T-helper 9 cell (primary cell): ENCODE results near the gene FTCDNL1.
A peak's percentile ranks its signal among the peaks of the same experiment; 100 is the strongest.

Experiments used
- DNase-seq: peaks from one replicate; pipeline ENCODE4 v3.0.0-alpha.2; 2020
- total RNA-seq, 2 donors: gene quantifications; one replicate each; lab custom pipeline; 2026; lab: John Stamatoyannopoulos, UW

Gene FTCDNL1
- total RNA-seq, result 1.5 to 1.7 reads per million in 2 donors

DNA sequence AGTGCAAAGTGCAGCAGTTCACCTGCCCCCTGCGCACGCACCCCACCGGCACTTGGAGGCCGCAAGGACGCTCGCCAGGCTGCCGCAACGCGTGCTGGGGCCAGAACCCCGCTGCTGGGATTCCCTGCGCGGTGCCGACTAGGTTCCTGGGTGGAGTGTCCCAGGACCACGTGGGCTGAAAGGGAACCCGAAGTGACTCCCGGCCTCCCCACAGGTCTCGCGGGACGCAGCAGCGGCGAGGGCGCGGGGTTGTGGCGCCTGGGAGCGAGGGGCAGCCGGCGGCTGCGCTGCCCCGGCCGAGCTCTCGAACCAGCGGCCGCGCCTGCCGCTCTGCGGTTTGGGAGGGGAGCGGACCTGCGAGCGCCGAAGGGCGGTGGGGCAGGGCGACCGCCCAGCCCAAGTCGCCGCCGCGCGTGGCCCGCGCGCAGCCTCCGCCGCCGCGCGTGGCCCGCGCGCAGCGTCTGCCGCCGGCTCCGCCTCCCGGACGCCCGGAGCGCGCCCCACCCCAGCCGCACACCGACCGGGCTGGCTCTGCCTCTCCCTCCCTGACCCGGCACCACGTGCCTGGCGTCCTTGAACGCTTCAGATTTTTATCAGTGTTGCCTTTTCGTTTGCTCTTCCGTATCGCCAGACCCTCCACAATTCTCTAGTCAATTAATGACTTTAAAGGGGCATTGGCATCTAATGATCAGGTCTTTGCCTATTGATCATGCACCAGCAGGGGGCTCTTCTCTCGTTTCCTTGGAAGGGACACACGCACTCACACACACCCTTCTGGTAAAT, at the start of gene FTCDNL1:
TSS of gene FTCDNL1 (minus strand) at position 475 of the 783 bp plus-strand sequence. CDS start 2,230 bp downstream, outside the sequence.
- peak; percentile 44 for DNase-seq

DNA sequence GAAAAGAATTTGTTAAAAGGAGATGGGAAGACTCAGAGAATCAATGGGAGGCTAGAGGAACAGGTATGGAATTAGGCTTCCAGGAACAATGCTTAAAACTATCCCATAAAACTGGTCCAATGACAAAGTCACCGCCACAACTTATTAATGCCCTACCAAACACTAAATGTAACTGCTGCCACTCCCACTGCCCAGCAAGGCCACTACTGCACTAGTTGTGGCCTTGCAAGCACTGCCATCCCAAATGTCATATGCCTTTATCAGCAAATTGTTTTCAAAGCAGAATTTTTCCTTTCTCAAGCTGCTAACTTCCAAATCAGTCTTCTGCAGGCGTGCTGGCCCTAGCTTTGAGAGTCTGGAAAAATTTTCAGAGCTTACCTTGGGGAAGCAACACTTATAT, 45.6 kb upstream of the FTCDNL1 start:
- no peak for DNase-seq

DNA sequence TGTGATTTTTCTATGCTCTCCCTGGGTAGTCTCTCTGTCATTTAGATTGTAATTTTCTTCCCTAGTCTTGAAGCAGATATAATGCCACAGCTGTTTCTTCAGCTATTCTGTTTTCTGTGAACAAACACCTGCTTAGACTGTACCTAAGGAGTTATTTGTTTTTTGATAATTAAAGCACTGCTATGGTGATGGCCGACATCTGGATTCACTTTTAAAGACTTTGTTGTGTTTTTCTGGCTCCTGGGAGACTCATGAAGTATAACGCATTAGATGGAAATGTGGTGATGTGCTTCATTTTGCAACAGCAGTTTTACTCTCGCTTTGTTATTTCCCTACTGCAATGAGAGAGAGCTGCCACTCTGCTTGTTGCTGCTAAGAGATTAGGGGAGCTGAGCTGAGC, 44.4 kb upstream of the FTCDNL1 start:
- DNase-seq, result no peak

DNA sequence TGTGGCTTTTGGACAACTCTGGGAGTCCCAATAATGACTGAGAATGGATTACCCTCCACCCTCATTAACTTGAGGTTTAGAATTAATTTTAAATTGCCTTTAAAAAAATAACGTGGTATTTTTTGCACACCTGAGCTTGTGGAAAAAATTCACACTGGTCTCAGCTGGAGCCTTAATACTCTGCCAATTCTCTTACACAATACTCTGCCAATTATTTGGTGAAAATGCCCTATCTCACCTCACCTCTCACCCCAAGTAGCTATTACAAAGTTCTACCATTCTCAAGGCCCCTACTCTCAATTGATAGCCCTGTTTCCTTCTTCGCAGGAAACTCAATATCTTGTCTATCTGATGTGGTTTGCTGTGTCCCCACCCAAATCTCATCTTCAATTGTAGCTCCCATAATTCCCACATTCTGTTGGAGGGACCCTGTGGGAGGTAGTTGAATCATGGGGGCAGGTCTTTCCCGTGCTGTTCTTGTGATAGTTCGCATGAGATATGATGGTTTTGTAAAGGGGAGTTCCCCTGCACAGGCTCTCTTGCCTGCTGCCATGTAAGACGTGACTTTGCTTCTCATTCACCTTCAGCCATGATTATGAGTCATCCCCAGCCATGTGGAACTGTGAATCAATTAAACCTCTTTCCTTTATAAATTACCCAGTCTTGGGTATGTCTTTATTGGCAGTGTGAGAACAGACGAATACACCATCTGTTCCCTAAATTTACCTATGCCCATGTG, 32.7 kb upstream of the FTCDNL1 start:
- DNase-seq, result no peak

DNA sequence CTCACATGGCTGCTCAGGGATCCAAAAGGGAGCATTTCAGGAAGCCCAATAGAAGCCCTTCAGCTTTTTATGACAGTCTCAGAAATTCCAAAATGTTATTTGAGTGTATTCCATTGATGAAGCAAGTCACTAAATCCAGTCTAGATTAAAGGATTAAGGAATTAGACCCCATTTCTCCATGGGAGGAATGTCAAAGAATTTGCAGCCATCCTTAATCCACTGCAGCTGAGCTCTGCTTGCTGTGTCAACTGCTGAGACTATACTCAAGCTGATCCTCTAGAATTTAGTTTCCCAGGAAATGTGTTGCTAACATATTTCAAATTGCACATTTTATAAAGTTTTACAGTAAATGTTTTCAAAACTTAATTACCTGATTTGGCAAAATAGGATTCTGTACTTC, 31.7 kb upstream of the FTCDNL1 start:
- no peak for DNase-seq

DNA sequence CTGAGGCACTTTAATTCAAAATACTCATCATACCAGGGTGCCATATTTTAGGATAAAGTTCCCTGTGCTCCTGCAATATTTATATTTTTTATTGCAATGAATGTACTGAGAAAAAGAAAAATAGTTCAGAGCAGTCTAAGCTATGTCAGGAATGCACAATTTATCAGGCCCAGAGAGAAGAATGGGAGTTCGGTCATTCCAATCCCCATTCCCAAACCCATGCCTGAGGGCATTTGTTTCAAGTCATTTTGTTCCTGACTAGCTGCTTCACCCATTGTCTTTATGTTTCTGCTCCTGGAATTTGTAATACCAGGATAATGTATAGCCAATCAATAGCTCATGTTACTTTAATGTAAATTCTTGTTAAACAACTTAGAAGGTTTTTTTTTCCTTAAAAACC, 24.4 kb upstream of the FTCDNL1 start:
- no peak for DNase-seq

DNA sequence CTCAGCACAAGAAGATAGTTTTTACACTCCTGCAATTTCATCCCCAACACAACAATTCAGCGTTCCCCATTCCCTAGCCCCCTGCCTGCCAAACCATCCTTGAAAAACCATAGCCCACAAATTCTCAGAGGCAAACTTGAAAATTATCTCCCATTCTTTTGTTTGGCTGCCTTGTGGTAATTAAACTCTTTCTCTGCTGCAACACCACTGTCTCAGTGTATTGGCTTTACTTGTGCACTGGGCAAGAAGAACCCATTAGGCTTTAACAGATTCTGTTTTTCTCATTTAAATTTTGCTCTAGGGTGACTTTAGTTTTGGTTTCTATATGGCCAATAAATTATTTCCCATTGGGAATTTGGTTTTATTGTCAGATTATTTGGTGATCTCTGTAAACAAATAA, 23.2 kb upstream of the FTCDNL1 start:
- no peak for DNase-seq

DNA sequence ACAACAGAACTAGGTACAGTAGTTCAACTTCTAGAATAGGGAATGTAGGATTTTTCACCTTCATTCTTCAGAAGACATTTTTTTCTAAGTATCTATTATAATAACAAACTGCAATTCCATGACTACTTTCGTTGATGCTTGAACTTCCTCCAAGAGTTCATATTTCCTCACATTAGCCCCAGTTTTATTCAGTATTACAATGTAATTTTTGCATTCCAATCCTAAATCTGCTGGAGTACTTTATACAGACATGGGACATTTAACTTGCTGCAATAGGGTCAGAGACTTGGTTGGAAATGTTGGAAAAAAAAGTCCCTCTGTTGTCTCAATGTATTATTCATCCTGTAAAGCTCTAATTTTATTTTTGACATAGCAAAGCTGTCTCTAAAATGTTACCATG, 19.6 kb upstream of the FTCDNL1 start:
- no peak for DNase-seq

DNA sequence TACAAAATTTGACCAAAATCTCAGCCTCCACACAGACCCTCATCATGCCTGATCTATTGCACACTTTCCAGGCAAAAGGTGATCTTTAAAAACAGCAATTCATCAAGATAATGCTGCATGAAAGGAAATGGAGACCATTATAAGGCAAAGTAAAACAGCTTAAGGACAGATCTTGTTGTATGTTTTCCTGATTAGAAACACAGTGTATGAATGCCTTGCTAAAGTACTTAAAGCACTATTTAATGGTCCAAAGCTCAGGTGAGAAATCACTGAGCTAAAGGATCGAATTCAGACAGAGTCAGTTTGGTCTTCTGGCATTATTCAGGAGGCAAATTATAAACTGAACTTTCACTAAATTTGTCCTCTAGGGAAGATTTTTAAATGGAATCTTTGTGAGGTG, 18.7 kb upstream of the FTCDNL1 start:
- no peak for DNase-seq

DNA sequence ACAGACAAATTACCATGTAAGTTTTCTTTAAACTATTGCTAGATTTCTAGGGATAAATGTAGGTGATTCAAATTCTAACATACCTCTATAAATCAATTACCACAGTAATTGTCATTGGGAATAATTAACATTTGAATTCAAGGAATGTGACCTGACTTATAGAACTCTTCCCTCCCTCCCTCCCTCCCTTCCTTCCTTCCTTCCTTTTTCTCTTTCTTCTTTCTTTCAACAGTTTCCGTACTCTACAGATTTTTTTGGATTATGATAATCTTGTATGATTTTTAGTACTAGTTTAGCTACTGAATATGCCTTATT, 18.2 kb upstream of the FTCDNL1 start:
- DNase-seq, result no peak

DNA sequence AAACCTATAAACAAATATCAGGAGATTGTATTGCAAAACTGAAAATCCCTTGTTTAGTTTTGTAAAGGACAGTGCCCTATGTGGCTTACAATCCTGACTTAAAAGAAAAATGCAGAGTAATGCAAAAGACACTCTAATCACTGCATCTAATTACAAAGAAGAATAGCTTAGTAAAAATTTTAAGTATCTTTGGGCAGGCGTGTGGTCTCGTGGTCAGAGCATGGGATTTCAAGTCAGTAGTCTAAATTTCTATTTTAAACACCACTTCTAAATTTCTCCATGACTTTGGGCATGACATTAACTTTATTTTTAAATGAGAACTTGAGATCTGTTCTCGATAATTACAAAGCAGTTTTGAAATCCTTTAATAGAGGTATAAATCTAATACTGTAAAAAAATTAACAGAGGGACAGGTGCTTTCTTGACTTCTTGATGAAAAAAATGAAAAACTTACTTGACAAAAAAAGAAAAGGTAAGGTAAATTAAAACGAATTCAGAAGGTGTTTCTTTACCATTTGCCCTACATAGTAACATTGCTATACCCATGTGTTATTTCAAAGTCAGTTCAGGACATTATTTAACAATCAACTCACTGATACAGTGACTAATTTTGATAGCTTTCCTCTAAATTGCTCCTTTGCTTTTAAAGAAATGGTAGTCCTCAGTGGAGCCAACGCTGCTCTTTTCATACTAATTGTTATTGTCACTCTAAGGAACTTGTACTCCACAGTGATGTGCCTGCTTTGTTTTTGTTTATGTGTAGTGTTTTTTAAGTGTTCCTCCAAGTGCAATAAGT, 17.6 kb upstream of the FTCDNL1 start:
- no peak for DNase-seq

DNA sequence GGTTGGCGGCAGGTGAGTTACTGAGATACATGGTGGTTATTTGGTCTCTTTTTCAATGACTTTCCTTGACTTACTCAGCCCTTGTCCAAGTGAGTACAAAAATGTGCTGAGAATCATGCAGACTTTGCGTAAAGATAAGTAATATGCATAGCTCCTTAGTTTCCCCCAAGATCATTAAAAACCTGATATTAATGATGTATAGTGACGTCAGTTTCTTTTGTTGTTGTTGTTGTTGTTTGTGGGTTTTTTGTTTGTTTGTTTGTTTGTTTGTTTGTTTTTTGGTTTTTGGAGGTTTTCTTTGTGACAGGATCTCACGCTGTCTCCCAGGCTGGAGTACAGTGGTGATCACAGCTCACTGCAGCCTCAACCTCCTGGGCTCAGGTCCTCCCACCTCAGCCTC, 14.9 kb upstream of the FTCDNL1 start:
- DNase-seq, result no peak

DNA sequence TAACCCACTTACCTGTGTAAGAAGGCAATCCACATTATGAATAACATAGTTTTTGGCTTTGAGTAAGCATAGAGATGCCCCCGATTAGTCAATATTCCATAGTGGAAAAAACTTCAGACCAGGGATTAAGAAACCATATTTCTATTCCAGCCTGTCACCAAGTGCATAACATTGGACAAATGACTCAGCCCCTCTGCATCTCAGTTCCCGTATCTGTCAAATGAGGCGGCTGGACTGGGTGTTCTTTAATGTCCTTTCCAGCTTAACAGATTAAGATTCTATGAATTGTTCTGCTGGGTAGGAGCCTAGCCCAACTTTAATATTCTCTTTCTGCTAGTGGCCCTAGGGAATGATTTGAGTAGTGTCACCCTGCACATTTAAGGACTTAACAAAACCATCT, 11.8 kb upstream of the FTCDNL1 start:
- no peak for DNase-seq

DNA sequence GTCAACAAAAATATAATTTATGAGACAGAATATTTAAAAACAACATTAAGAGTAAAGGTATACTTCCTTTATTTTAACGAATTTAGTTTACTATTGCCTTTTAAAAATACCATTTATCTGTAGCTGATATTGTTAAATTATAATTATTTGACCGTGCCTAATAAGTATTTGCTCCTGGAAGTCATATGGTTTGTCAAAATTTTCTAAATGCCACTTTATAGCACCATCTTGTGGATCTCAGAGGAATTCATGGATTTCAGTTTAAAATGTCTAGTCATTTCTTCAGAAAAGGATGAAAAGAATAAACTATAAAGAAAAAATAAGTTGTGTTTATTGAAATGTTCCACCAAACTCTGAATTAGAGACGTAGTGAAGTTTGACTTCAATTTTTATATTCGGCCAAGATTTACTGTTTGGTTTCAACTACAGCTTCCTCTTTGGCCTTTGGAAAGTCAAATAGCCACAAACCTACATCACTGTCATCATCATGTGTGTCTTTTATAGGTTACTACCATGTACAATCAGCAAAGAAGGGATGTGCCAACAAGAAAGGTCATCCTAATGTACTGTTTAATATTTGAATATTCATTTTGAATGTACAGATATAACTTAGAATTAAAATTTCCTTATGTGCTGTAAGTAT, 10.3 kb upstream of the FTCDNL1 start:
- no peak for DNase-seq

DNA sequence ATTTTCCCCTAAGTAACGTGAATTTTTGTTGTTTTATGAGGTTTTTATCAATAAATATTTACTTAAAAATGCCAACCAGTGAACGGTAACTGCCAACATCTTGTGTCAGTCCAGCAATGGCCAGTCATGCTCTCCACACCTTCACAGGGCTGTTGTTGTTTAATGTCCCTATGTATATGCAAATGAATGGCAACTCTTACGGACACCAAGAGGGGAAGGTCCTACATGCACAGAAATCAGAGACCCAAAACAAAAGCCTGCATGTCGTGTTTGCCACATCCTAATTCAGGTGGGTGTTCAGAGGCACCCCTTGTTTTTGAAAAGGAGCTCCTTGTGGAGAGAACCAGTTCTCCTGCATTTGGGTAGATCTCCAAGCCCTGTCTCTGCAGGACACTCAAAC, 4.8 kb upstream of the FTCDNL1 start:
- no peak for DNase-seq

DNA sequence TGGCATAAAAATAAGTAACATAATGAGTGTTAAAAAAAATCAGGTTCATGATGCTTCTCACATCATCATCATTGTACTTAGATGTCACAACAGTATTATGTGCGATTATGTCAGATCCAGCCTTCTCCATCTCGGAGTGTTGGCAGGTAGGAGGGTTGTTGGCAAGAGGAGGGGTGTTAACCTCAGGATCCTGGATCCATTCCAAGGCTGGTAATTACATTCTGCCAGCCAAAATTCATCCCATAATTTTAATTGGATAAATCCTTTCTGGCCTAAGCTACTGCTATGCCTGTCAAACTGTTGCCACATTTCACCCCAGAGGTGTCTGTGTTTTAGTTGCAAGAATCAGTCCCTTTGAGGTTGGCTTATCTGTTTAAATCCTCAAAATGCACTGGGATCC, 891 bp upstream of the FTCDNL1 start:
- no peak for DNase-seq

DNA sequence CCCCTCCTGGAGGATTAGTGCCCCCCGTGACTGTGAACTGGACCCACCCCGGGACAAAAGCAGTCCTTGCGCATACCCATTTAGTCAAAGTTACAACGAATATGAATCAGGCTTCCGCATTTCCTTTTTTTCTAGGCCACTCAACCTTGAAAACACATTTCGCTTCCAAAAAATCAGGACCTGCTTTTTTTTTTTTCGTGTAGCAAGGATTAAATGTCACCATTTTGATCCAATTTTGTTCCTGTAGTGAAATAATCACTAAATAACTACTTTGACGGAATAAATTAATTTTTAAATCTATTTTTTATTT, 464 bp upstream of the FTCDNL1 start:
- DNase-seq, result no peak

DNA sequence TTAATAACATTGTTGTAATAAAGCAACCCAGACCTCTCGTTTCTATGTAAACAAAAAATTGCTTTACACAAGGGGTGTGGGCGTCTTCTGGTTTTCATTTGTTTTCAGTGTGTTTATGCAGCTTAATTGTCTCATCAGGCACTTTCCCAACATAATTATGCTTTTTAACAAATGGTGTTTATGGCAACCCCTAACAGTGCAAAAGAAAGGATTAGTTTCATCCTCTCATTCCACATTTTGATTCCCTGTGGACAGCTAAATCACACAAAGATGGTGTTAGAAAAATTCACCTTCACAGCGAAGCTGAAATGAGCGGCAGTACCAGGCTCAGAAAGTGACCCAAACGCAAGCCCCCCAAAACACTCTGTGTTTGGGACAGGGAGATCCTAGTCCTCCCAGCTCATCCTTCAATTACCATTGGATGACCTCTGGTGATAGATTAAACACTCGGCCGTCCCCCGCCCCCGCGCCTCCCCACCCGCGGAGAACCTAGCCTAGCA, 724 bp downstream of the FTCDNL1 start:
- DNase-seq, result no peak

DNA sequence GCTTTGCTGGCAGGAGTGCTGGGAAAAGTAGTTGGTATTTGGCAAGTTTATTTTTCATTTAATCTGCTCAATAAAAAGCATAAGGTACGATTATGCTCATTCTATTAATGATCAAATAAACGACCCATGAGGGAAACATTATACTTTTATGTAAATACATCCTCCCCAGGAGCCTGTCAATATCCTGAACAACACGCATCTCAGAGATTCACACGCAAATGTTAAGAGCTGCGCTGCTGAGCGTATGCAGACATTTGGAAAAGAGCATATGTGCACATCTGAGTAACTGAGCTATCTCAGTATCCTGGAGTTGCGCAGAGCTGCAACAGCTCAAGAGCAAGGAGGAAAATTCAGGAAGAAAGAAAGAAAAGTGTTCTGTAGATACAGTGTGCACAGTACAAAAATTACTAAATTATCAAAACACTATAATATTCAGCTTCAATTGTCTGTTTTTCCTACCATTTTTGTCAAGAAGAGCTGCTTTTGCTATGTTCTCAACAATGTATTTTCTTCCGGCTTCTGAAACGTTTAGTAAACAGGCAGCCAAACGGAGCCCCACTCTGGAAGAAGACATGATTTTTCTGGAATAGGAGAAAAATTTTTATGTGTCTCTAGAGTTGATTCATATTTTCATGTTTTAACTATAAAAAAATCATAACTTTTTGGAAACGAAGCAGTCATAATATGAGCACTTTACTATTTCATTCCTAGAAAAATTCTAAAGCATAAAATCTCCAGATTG, 2.4 kb downstream of the FTCDNL1 start:
- DNase-seq, result no peak

DNA sequence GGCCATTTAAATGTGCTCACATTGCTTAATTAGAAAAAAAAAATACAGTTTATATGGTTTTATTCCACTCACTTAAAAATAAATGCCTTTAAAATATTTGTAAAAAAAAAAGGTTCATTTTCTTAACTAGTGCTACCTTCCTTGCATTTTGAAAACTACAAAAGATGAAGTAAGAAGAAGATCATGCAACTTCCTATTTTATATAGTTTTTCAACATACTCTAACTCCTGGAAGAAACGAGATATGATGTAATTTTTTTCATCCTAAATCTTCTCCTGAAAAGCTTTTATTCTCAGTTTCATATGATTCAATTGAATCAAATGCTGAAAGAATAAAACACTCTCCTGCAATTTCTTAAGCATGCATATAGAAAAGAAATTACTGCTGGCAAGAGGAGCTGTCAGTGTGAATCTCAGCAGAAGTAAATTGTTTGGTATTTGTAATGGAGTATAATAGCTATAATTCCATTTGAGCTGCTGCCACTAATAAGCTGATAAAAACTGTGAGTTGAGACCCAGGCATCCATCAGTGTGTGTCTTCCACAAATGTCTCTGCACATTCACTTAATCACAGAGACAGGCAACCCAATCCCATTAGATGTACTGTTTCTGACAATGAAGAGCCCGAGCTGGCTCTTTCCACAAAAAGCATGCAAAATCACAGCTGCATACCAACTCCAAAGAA, 3.7 kb downstream of the FTCDNL1 start:
- no peak for DNase-seq

DNA sequence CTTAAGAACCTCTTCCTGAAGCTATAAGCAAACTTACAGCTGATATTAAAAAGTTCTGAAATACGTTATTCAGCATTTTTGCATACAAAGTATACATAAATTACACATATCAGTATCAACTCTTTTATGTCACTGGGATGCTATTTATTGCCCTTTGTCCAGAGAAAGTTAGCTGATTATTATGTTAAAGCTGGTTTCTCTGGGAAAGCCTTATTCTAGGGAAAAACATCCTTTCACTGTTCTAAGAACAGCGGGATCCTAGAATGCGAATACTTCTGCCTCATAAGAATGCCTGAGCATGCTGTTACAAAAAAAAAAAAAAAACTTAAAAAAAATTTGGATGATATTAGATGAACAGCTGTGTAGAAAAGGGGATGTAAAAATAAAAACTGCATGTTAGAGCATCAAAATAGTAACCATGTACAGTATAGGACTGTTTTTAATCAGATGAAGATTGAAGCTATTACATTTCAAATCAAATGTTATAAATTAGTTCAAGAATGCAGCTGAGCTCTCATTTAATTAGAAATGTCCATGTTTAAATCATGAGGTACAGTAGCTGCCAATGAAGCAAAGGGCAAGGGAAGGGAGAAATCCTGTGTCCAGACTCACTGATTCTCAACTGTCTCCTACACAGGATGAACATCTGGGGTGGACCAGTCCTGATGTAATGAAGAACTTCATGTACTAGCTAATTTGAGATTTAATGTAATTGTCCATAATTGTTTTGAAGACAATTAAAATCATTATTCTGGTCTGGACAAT, 8.2 kb downstream of the FTCDNL1 start:
- DNase-seq, result no peak
